H1 (cell line): ENCODE data around the gene SEC14L5. TPM values are rescaled to one million over a fixed set of nuclear protein-coding genes. Genes with fewer than 3 reads are reported as not detected.

Experiments used
- CBX5 ChIP-seq: fragments of 300-800, 300-1000 bp; sonication (generic); IDR thresholded peaks from 2 replicates; pipeline ENCODE4 v1.7.1; 2016; ENCODE audit warnings: antibody characterized with exemption, low read length, low read depth
- EP300 ChIP-seq, 2 experiments: IDR thresholded peaks; 1 replicate in 1 of 2; 2 replicates in 1 of 2; pipeline ENCODE4 v1.6.1; 2011 to 2012; ENCODE audit warnings: low read depth in 2 of 2, low read length in 2 of 2, mild to moderate bottlenecking in 2 of 2, borderline replicate concordance in 1 of 2, inconsistent platforms in 1 of 2, moderate library complexity in 1 of 2
- polyA plus RNA-seq, 7 experiments: library from polyadenylated mRNA; depleted of rRNA in 3 of 7; stranded (reverse) in 5 of 7; unstranded in 2 of 7; fragments of >200 nt in 5 of 7; fragments of 200-250 nt in 2 of 7; gene quantifications; 1 replicate in 5 of 7; 2 replicates in 1 of 7; 4 replicates in 1 of 7; pipeline versions ENCODE4 v1.2.1 to v1.2.3, GENCODE V29; 2011 to 2013; ENCODE audit warnings: missing spikeins in 2 of 7, mixed read lengths in 2 of 7
- total RNA-seq: library from RNA; stranded (reverse); fragmentation: NEBNext Ultra II Directional; extraction: Animal tissue kit (Norgen Biotek cat#: 25700); gene quantifications from 2 replicates; pipeline ENCODE4 v1.2.1, GENCODE V29; 2021

SEC14L5 gene
- total and polyA plus RNA-seq, 2 of the 8 experiments (the other 6 are each of a cell fraction or from before 2014, with no cell fraction given), result 1.9 to 3.0 TPM

DNA sequence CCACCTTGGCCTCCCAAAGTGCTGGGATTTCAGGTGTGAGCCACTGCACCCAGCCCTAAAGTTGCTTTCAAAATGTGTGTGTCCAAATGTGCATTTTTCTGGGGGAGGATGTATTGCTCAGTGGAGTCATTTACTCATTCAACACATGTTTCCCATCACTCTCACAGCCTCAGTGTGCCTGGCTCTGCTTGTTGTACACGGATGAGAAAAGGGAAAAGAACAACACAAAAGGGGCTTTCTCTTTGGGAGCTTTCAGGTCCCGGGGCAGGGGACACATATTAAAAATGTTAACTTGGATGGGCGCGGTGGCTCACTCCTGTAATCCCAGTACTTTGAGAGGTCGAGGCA, 19.5 kb upstream of the SEC14L5 start (continued):
- TF ChIP-seq EP300 (IDR thresholded peaks at IDR 0.05; ENCODE audit: borderline replicate concordance in 1 of 2, low read depth in 2 of 2, low read length in 2 of 2) (no peak), CBX5 (no peak)
